ENCODE results near the gene ESR1.
"Not testable (repeated sequence)": the region's sequence is repeated elsewhere in the genome, so short reads cannot be mapped to it uniquely, and the experiment has no call there.

ESR1 gene

GRCh38 chr6:151899796-151900195 is 92.3 kb downstream of the ESR1 start:
- not testable (repeated sequence) for DNase-seq

DNA sequence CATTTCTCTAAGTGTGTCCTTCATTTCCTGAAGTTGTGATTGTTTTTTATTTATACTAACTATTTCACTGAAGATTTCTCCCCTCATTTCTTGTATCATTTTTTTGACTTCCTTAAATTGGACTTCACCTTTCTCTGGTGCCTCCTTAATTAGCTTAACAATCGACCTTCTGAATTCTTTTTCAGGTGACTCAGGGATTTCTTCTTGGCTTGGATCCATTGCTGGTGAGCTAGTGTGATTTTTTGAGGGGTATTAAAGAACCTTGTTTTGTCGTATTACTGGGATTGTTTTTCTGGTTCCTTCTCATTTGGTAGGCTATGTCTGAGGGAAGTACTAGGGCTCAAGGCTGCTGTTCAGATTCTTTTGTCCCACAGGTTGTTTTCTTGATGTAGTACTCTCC is 92.8 kb downstream of the ESR1 start:
- no peak for DNase-seq

GRCh38 chr6:151901009-151901411 is 93.5 kb downstream of the ESR1 start:
- no peak for DNase-seq

DNA sequence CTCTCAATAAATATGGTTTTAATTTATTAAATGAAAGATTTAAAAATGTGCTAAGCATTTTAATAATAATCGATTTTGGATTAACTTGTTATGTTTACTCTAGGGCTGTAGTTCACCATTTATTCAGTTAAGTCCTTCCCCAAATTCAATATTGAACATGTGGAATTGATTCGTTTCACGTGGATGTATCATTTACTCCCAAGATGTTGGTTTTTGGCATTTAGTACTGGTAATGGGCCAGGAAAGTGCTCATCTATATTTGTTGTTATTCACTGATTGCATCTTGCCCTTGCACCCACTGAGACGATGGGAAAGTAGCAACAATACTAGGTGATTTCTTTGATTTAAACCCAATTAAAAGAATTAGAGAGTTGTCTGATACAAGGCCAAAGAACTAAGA is 97.1 kb downstream of the ESR1 start:
- no peak for DNase-seq

DNA sequence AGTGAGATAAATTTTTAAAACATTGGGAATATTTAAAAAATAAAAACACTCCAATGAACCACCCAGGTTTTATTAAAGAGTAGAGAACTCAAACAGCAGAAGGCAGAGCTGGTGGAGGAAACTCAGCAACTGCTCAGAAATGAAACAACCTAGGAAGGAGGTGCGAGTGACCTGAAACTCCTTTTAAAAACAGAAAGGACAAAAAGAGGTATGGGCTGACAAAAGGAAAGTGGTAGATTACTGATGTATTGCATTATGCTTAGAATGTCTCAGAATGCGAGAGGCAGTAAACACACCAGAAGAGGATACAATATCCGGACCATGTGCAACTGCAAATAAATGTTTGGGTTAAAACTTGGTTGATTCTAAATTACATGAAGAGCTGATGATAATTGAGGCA is 97.6 kb downstream of the ESR1 start:
- DNase-seq: no peak

DNA sequence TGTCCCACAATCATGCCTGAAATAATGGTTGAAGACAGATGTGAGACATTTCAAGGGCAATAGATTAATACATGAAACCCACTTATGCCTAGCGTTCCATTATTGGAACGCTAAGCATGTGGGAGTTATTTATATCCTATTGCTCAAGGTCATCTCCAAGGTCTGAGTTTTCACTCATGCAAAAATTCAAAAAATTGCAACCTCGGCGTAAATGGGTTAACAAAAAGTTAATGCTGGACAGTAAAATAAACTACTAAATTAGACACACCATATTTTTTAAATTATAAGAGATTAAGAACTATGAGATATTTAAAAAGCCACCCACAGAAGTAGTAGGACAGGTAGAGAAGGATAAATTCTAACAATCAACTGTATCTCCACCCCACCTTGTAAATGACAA is 98.4 kb downstream of the ESR1 start:
- no peak for DNase-seq

GRCh38 chr6:151911401-151911800 is 103.9 kb downstream of the ESR1 start:
- DNase-seq: no peak

GRCh38 chr6:151914484-151914883 is 107.0 kb downstream of the ESR1 start:
- no peak for DNase-seq

GRCh38 chr6:151916075-151916474 is 108.6 kb downstream of the ESR1 start:
- no peak for DNase-seq

GRCh38 chr6:151916680-151917164 is 109.2 kb downstream of the ESR1 start:
- no peak for DNase-seq

DNA sequence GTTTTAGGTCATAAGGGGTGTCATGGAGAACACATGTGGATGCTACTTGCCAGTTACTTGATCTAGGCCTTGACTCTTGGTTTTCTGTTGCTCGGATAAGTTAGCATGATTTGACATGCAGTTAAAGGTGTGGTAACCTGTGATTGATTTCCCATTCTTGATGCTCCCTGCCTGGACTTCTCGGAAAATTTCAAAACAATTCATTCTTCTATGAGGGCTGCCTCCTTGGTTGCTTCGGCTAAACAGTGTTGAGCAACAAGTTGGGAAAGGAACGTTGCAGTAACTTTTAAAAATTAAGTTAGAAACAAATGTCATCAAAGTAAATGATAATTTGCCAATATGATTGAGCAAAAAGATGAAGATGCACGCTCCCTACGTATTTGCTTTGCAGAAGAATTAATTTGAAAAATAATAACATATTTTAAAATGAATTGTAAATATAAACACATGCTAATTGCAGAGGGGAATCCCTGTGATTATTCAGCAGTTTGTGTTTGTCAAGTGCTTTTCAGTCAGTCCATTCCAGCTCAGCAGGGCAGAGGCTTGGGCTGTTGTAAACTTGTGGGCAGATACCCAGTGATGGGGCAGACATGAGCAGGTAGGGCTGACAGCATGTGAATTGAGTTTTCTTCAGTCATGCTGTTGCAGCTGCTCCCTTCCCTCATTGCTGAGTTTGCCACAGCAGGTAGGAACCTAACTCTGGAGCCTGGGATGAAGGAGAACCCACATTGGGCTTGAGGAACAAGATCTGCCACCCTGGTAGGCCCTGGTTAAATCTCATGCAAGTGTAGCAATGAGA is 110.2 kb downstream of the ESR1 start:
- DNase-seq: no peak

GRCh38 chr6:151940307-151940706 is 132.8 kb downstream of the ESR1 start:
- no peak for DNase-seq

DNA sequence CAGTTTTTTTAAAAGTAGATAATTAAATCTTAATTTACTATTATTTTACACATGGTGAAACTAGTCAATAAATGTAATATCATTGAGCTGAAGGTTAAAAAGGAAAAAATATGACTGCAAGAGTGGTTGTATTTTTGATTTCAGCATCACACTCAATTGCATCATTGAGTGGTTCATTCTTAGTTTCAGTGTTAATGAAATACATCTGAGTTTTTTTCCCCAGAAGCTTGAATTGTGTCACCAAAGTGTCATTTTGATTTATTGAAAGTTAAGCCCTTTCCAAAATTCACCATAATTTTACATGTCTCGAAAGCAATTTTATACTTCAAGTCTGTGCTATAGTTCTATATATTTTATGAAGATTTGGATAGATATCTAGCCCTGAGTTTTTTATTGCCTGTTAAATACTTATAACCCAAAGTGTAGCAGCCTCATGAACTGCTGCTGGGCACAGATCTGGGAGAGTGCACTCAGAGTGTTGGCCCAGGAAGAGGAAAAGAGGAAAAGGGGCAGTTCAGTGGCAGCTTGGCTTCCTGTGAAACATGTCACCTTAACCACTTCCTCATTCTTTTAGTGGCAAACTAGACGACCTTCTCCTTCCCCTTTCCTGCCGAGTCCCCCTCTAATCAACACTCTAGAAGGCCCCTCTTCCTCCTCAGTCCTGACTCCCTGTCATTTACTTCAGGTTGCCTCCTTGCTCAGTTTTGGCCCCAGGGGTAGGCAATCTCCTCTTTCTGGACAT is 140.7 kb downstream of the ESR1 start:
- peak; percentile 92 for DNase-seq

GRCh38 chr6:151958332-151958731 is 150.8 kb downstream of the ESR1 start:
- no peak for DNase-seq

DNA sequence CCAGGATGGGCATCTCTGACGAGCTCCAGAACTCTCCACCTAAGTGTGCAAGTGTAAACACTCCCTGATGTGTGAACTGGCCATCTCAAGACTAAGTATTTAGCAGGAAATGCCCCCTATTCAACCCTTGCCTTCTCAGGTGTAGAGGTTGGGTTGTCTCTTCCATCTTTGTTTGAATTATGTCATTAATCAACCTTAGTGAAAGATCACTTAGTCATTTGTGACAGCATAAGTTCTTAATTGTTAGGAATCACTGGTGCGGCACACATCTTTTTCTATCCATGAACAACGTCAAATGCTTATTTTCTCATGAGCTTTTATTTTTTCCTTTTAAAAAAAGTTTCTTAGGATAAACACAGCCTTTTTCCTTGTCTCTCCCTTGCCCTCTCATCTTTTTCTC is 151.6 kb downstream of the ESR1 start:
- DNase-seq: no peak

DNA sequence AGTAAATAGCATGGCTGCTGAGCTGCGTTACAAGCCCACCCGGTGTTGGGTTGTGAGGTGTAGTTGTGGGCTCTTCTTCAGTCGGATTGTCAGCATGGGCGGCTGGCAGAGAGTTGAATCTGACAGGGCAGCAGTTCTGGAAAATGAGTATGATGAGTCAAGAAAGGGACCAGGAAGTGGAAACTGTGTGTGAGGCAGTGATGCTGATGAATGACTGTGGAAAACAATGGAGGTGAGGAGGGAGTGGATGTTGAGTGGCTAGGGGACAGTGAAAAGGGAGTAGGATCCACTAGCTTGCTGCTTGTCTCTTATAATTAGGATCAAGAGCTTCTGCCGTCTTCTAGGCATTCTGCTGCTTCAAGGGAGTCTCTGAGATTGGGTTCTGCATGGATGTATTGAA is 154.3 kb downstream of the ESR1 start:
- DNase-seq: no peak

- no peak for DNase-seq
Measured at GRCh38 chr6:151962246-151962846, 154.9 kb downstream of the ESR1 start.

DNA sequence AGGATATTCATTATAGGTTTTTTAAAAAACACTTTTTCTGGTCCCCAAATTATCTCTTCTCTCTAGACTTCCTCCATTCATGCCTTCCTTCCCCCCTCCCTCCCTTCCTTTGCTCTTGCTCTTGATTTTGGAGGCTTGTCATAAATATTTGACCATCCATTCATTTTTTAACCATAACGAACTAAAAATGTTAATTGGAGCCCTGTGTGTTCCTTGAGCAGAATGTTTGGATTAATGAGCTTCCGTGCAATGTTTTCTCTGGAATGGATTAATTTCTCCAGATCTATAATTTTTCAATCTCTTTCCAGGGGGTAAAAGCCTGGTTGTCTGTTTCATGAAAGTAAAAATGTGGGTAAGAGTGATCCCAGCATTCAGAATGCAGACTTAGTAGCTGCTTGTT is 155.5 kb downstream of the ESR1 start:
- no peak for DNase-seq

DNA sequence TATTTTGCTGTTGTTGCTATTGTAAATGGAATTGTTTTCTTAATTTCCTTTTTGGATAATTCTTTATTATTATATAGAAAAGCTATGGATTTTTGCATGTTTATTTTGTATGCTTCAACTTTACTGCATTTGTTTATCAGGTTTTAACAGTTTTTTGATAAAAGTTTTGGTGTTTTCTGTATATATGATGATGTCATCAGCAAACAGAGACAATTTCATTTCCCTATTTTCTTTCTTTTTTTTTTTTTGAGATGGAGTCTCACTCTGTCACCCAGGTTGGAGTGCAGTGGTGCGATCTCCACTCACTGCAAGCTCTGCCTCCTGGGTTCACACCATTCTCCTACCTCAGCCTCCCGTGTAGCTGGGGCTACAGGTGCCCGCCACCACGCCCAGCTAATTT is 156.9 kb downstream of the ESR1 start:
- not testable (repeated sequence) for DNase-seq

DNA sequence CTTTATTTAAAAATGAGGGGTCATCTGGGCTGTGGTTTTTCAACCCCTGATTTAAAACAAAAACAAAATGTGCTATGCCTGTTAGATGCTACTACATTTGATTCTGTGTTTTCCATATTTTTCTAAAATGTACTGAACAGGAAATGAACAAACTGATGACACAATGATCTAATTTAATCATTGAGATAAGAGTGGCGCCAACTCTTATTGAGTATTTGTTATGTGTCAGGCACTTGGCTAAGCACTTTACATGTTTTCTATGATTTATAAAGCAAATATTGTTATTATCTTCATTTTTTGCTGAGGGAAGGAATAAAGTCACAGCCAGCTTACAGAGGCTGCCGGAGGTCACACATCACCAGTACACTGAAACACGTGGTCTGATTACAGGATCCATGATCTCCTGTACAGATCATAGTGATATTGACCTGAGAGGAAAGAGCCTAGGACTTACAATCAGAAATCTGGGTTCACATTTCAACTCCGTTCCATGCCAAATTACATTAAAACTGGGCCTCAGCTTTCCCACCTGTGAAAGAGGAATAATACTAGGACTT is 166.7 kb downstream of the ESR1 start:
- DNase-seq: no peak

DNA sequence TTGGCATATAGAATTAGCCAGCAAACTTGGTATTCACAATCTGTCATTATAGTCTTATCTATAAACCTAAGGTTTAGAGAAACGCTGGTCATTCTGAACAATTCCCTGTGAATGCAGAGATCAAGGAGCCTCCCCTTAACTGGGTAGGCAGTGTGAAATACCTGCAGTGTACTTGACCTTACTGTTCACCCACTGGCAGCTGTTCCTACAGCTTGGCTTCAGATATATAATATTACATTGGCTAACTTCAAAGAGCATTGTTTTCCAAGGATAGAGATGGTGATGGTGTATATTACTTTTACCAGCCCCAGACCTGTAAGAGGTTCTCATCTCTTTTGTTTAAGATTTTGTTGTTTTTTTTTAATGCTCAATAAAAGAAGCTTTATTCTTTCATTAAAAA is 168.3 kb downstream of the ESR1 start:
- no peak for DNase-seq

DNA sequence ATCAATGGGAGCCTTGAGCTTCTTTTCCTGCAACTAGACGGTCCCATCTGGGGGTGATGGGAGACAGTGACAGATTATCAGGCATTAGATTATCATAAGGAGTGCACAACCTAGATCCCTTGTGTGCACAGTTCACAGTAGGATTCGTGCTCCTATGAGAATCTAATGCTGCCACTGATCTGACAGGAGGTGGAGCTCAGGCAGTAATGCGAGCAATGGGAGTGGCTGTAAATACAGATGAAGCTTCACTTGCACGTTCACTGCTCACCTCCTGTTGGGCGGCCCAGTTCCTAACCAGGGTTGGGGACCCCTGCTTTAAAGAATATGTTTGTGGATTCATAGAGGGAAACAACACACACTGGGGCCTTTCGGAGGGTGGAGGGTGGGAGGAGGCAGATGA is 180.7 kb downstream of the ESR1 start:
- not testable (repeated sequence) for DNase-seq

- no peak for DNase-seq
Measured at GRCh38 chr6:151992091-151992490, 184.6 kb downstream of the ESR1 start.

DNA sequence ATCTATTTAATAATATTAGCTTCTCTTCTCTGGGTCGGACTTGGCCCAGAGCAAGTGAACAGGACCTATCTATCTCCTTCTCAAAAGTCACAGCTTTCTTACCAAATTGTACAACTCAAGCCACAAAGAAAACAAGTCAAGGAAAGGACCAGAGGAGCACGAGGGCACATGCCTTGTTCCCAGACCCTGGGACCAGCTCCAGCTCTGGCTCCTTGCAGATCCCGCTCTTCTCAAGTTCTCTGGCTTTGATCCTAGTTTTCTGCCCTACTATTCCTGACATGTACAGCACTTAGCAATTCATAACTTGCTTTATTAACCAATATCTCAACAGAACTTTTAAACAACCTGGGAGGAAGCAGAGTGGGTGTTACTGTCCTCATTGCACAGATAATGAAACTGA is 185.9 kb downstream of the ESR1 start:
- no peak for DNase-seq

Measured in Kasumi-1 (cell line).